ENCODE measurements around the gene CRY1. TPM values are rescaled to one million over a fixed set of nuclear protein-coding genes. Genes with fewer than 3 reads are reported as not detected.

Gene CRY1
- polyA plus RNA-seq, 1 experiment = 13.7 TPM

- CTCF ChIA-PET = interaction anchor here (1.3 kb wide), 1 partner anchor 9 kb away, joined by 4 read pairs; no protein-coding TSS in a partner anchor
These were observed 115.1 kb downstream of the CRY1 start for GRCh38 chr12:106978035-106978800.

GRCh38 chr12:106976668-106977067 lies 116.7 kb downstream of the CRY1 start:
- DNase-seq (ENCODE audit: low read depth, low spot score) = no peak
- Histone ChIP-seq H3K9me3 (ENCODE audit: control insufficient read depth, insufficient read depth, low read length) (no peaks in the 10 kb centered on the region), H3K4me3 (ENCODE audit: low read depth, low read length) (no peak overlapping the region), H3K27ac (ENCODE audit: low read depth, low read length) (no peak overlapping the region), H3K27me3 (ENCODE audit: control insufficient read depth, insufficient read depth, low read length) (no peaks in the 10 kb centered on the region)
- TF ChIP-seq CTCF (IDR thresholded peaks at IDR 0.05; ENCODE audit: low read depth, low read length) = no peak
- ChIA-PET POLR2A (interaction anchor here (0.6 to 4.2 kb wide), 3 partner anchors 10 to 116 kb away, joined by 3 to 25 read pairs (median 5); partner anchors contain the start of genes MTERF2 and TMEM263), CTCF (interaction anchor here (0.6 to 0.9 kb wide), 3 partner anchors 106 to 1609 kb away, joined by 3 to 9 read pairs (median 3); no protein-coding TSS in a partner anchor)

More at GRCh38 chr12:106978035-106978800, 115.1 kb downstream of the CRY1 start:
- no peaks in the 10 kb centered on the region for H3K27me3 ChIP-seq (ENCODE audit: control insufficient read depth, insufficient read depth, low read length)
- no peaks in the 10 kb centered on the region for H3K9me3 ChIP-seq (ENCODE audit: control insufficient read depth, insufficient read depth, low read length)
- DNase-seq (ENCODE audit: low read depth, low spot score) = no peak
- POLR2A ChIA-PET = interaction anchor here (1.0 to 4.2 kb wide), 3 partner anchors 8 to 22 kb away, joined by 3 to 25 read pairs (median 6); partner anchors contain the start of genes MTERF2 and TMEM263
- H3K27ac ChIP-seq (ENCODE audit: low read depth, low read length) = no peak overlapping the region
- TF ChIP-seq CTCF (IDR thresholded peaks at IDR 0.05; ENCODE audit: low read depth, low read length) = no peak
- H3K4me3 ChIP-seq (ENCODE audit: low read depth, low read length) = no peak overlapping the region

- POLR2A ChIA-PET = interaction anchor here (0.9 to 4.2 kb wide), 2 partner anchors 11 to 20 kb away, joined by 3 to 25 read pairs; partner anchors contain the start of genes MTERF2 and TMEM263
These were observed 117.2 kb downstream of the CRY1 start for GRCh38 chr12:106975993-106976658.

GRCh38 chr12:106975098-106975497 lies 118.3 kb downstream of the CRY1 start:
- H3K9me3 ChIP-seq (ENCODE audit: control insufficient read depth, insufficient read depth, low read length) = no peaks in the 10 kb centered on the region
- ChIA-PET CTCF (no interaction called here), POLR2A (interaction anchor here (1.6 kb wide), 1 partner anchor 19 kb away, joined by 7 read pairs; the partner anchor contains the start of gene TMEM263)
- no peak overlapping the region for H3K4me3 ChIP-seq (ENCODE audit: low read depth, low read length)
- no peaks in the 10 kb centered on the region for H3K27me3 ChIP-seq (ENCODE audit: control insufficient read depth, insufficient read depth, low read length)
- TF ChIP-seq CTCF (IDR thresholded peaks at IDR 0.05; ENCODE audit: low read depth, low read length) = no peak
- DNase-seq (ENCODE audit: low read depth, low spot score) = no peak
- no peak overlapping the region for H3K27ac ChIP-seq (ENCODE audit: low read depth, low read length)

More at GRCh38 chr12:106975993-106976658, 117.2 kb downstream of the CRY1 start:
- DNase-seq (ENCODE audit: low read depth, low spot score) = no peak
- Histone ChIP-seq H3K27me3 (ENCODE audit: control insufficient read depth, insufficient read depth, low read length) (no peaks in the 10 kb centered on the region), H3K4me3 (ENCODE audit: low read depth, low read length) (no peak overlapping the region), H3K27ac (ENCODE audit: low read depth, low read length) (peak overlapping the region; percentile 25), H3K9me3 (ENCODE audit: control insufficient read depth, insufficient read depth, low read length) (no peaks in the 10 kb centered on the region)
- CTCF ChIA-PET = interaction anchor here (0.6 kb wide), 1 partner anchor 105 kb away, joined by 9 read pairs; no protein-coding TSS in a partner anchor
- TF ChIP-seq CTCF (IDR thresholded peaks at IDR 0.05; ENCODE audit: low read depth, low read length) = no peak
